Measurements from ENCODE around the gene LY6G6D. TPM values are rescaled to one million over a fixed set of nuclear protein-coding genes. Genes with fewer than 3 reads are reported as not detected.
A peak's percentile ranks its signal among the peaks of the same experiment; 100 is the strongest.

LY6G6D gene
- total and polyA plus RNA-seq, 2 of the 13 experiments (the other 11 are each of a cell fraction or from before 2014, with no cell fraction given) = not detected

- TF ChIP-seq ZBTB26 (CRISPR knock-in tag; IDR thresholded peaks at IDR 0.05; ENCODE audit: borderline replicate concordance) (peak; percentile 34), POLR2AphosphoS5 (IDR thresholded peaks at IDR 0.05; ENCODE audit: low read depth, low read length) (peak; percentile 88), HOXA3 (CRISPR knock-in tag; IDR thresholded peaks at IDR 0.05) (peak; percentile 73), ZNF607 (CRISPR knock-in tag; IDR thresholded peaks at IDR 0.05; ENCODE audit: borderline replicate concordance) (peak; percentile 64; the same call in 1 of the 2 replicates), DNMT1 (CRISPR knock-in tag; IDR thresholded peaks at IDR 0.05) (no peak), HIVEP1 (CRISPR knock-in tag; IDR thresholded peaks at IDR 0.05) (peak; percentile 92), RBFOX2 (IDR thresholded peaks at IDR 0.05; ENCODE audit: low read depth, low read length) (peak; percentile 69), ZNF124 (CRISPR knock-in tag; IDR thresholded peaks at IDR 0.05) (0 out of 2 replicates have a peak, but pooled peaks have one; percentile 34), MTA1 (CRISPR knock-in tag; IDR thresholded peaks at IDR 0.05; ENCODE audit: borderline replicate concordance) (peak; percentile 56; the same call in 1 of the 2 replicates), ZNF768 (CRISPR knock-in tag; IDR thresholded peaks at IDR 0.05) (no peak), RFXAP (CRISPR knock-in tag; IDR thresholded peaks at IDR 0.05; ENCODE audit: borderline replicate concordance) (0 out of 2 replicates have a peak, but pooled peaks have one; percentile 35), HOXA7 (CRISPR knock-in tag; IDR thresholded peaks at IDR 0.05) (no peak), ZBTB21 (CRISPR knock-in tag; IDR thresholded peaks at IDR 0.05) (no peak), MED1 (CRISPR knock-in tag; IDR thresholded peaks at IDR 0.05) (0 out of 2 replicates have a peak, but pooled peaks have one; percentile 67), ZNF451 (CRISPR knock-in tag; IDR thresholded peaks at IDR 0.05) (peak; percentile 37; the same call in 1 of the 2 replicates), ZFP37 (CRISPR knock-in tag; IDR thresholded peaks at IDR 0.05; ENCODE audit: borderline replicate concordance) (no peak; the same call in 1 of the 2 replicates), ZNF138 (CRISPR knock-in tag; IDR thresholded peaks at IDR 0.05; ENCODE audit: low read depth) (peak; percentile 96; the same call in 1 of the 2 replicates), KLF15 (CRISPR knock-in tag; IDR thresholded peaks at IDR 0.05; ENCODE audit: borderline replicate concordance) (0 out of 2 replicates have a peak, but pooled peaks have one; percentile 51), MAFF (IDR thresholded peaks at IDR 0.05; ENCODE audit: low read depth, low read length) (no peak), ZNF549 (CRISPR knock-in tag; IDR thresholded peaks at IDR 0.05) (no peak), ZNF331 (CRISPR knock-in tag; IDR thresholded peaks at IDR 0.05) (peak; percentile 71; the same call in 1 of the 2 replicates)
- TF ChIP-seq, protein P1, sequence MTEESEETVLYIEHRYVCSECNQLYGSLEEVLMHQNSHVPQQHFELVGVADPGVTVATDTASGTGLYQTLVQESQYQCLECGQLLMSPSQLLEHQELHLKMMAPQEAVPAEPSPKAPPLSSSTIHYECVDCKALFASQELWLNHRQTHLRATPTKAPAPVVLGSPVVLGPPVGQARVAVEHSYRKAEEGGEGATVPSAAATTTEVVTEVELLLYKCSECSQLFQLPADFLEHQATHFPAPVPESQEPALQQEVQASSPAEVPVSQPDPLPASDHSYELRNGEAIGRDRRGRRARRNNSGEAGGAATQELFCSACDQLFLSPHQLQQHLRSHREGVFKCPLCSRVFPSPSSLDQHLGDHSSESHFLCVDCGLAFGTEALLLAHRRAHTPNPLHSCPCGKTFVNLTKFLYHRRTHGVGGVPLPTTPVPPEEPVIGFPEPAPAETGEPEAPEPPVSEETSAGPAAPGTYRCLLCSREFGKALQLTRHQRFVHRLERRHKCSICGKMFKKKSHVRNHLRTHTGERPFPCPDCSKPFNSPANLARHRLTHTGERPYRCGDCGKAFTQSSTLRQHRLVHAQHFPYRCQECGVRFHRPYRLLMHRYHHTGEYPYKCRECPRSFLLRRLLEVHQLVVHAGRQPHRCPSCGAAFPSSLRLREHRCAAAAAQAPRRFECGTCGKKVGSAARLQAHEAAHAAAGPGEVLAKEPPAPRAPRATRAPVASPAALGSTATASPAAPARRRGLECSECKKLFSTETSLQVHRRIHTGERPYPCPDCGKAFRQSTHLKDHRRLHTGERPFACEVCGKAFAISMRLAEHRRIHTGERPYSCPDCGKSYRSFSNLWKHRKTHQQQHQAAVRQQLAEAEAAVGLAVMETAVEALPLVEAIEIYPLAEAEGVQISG (CRISPR knock-in tag; IDR thresholded peaks at IDR 0.05) = peak; percentile 39; the same call in 1 of the 2 replicates
- TF ChIP-seq, protein P2, sequence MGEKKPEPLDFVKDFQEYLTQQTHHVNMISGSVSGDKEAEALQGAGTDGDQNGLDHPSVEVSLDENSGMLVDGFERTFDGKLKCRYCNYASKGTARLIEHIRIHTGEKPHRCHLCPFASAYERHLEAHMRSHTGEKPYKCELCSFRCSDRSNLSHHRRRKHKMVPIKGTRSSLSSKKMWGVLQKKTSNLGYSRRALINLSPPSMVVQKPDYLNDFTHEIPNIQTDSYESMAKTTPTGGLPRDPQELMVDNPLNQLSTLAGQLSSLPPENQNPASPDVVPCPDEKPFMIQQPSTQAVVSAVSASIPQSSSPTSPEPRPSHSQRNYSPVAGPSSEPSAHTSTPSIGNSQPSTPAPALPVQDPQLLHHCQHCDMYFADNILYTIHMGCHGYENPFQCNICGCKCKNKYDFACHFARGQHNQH (CRISPR knock-in tag; IDR thresholded peaks at IDR 0.05) = peak; percentile 45; the same call in 1 of the 2 replicates
These were observed 51.0 kb downstream of the LY6G6D start (continued) for GRCh38 chr6:31765910-31766794.

All from HepG2 (cell line).